GM21367 (cell line): ENCODE data around the gene CRYBG1.

Experiments
- ATAC-seq: cut with Tn5 transposase; IDR thresholded peaks from one replicate; pipeline ENCODE4 v1.9.1; 2021; ENCODE audit not compliant: unreplicated experiment

Gene CRYBG1

DNA sequence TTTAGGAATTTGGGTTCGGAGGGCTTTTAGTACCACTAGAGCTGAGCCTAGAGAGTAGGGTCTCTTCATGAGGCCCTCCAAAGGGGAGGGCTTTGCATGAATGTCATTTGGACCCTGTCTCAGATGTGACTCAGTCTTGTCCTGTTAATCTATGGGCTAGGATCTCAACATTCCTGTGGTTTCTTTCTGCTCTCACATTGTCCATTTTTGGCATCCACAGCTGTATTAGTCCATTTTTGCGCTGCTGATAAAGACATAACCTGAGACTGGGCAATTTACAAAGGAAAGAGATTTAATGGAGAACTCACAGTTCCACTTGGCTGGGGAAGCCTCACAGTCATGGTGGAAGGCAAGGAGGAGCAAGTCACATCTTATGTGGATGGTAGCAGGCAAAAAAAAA, 61.0 kb downstream of the CRYBG1 start:
- no peak for ATAC-seq

DNA sequence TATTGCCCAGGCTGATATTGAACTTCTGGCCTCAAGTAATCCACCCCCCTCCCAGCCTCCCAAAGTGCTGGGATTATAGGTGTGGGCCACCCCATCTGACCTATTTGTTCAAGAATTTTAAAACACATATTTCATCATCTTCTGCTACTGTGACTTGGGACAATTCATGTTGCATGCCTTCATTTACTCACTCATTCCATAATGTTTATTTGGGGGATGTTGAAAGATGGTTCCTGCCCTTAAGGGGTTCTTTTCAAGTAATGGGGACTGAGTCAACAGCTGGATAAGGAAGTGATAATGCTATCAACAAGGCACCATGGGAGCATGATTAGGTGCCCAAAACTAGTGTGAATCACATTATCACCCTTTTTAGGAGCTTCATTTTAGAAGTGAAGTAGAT, 62.0 kb downstream of the CRYBG1 start:
- ATAC-seq, result no peak

DNA sequence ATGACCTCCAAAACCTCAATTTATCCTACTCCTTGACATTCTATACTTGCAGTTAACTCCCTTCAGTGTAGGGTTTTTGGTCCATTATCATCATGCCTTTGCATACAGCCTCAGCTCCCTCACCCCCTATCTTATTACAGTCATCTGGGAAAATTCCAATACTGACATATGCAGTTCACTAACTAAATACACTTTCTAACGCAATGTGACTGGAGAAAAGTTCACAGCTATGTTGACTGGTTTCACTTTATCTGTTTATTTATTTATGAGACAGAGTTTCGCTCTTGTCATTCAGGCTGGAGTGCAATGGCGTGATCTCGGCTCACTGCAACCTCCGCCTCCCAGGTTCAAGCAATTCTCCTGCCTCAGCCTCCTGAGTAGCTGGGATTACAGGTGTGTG, 64.9 kb downstream of the CRYBG1 start:
- ATAC-seq, result no peak

DNA sequence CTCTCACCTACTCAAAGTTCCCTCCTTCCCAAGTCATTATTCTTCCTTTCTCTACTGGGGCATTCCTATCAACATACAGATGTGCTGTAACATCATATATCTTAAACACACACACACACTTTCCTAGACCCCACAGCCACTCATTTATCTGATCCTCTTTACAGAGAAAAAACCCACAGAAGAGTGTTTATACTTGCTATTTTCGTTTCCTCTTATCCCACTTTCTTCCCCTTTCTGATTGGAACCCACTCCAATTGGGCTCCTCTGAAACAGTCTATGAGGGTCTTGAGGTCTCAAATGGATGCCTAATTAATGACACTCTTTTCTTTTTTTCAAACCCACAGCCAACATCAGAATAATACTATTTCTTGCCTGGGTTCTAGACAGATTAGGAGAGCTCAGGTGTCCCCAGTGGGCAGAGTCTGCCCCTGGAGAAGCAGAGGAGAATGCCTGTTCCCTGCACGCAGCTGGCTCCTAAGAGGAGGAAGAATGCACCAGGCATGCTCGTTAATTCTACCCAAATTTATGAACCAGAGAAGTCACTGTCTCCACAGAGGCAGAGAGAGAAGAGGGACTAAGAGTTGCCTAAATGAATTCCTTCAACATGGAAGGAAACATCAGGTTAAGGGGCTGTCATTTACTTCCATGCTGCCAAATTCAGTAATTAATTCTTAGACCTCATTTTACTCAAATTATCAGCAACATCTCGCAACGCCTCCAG, 65.9 kb downstream of the CRYBG1 start:
- no peak for ATAC-seq

DNA sequence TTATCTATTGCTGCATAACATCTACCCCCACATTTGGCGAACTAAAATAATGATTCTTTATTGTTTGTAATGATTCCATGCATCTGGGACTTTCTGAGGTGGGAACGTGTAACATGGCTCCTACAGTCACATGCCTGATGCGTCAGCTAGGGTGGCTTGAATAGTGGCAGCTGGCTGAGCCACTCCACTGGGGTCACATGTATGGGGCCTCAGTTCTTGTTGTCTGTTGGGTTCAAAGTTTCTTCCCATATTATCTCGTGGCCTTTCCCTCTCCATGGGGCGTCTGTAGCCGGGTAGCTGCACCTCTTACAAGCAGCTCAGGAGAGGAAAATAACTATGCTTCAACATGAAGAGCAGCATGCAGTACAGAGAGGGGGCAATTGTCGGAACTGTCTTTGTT, 69.9 kb downstream of the CRYBG1 start:
- ATAC-seq, result no peak

DNA sequence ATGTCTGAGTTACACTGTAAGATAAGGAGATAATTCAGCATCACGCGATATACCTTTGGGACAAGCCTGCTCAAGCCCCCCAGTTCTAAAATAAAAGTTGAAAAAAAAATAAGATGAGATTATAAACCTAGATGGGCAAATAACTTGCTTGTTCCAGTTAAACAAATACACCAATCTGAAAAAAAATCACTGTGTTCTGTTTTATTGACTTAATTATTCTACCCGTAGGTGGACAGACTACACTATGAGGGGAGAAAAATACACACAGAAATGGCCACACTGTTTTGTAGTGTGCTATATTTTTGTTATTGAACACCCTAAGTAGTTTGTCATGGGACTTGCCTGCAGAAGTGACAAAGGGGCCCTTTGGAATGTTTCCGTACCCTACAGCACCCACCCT, 70.9 kb downstream of the CRYBG1 start:
- ATAC-seq, result no peak

DNA sequence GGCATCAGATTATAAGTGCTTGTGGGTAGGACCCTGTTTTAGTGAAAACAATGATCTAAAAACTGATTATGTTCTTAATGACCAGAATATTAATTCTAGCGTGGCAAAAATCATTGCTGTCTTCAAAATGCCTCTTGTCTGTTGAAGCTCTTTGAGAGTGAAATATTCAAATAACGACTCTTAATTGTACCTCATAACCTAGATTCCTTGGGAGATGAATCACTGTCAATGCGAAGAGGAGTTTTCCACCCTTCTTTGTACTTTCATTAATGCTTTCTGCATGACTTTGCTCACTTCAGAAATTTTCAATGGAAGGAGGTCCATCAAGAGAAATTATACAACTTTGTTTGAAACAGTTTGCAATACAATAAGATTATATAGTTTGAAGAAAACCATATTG, 71.5 kb downstream of the CRYBG1 start:
- ATAC-seq, result no peak

DNA sequence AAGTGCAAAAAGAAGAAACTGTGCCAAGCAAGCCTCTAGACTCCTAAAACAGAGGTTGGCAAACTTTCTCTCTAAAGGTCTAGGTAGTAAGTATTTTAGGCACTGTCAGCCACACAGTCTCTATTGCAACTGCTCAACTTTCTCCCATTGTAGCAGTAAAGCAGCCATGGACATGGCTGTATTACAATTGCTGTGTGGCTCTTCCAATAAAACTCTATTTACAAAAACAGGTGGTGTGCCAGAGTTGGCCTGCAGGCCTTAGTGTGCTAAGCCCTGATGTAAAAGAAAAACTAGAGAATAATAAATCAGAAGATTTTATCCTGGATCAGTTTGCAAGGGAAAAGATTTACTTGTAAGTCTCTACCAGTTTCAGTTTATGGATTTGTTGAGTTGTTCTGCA, 74.0 kb downstream of the CRYBG1 start:
- no peak for ATAC-seq

DNA sequence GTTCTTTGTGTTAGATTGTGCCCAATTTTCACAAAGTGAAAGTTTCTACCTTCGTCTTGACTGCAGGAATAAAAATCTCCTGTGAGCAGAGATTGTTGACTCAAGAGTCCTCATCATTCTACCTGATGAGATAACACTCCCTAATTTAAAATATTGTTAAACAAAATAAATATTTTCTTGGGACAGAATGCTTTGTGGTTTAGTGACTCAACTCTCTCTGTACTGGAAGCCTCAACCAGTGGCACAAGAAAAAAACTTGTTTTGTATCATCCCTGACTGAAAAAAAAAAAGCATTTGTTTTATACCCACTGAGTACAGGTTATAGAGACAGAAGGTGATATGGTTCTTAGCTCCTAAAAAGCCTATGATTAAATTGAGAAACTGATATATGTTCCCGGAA, 78.9 kb downstream of the CRYBG1 start:
- no peak for ATAC-seq

DNA sequence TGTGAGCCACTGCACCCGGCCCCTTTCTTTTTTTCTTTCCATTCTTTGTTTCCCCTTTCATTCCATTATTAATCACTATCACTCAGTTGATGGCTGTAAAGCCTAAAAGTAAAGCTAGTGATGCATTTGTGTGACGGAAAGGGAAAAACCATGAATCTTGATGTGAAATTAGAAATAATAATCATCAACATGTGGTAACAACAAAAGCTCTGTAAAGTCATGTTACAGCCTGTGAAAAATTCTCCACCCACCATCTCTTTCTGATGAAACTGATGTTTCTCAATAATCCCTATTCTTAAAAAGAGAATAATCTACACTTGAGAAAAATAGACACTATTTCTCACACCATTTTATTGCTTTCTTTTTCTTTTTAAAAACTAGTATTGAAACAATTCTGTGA, 80.0 kb downstream of the CRYBG1 start:
- ATAC-seq, result no peak

DNA sequence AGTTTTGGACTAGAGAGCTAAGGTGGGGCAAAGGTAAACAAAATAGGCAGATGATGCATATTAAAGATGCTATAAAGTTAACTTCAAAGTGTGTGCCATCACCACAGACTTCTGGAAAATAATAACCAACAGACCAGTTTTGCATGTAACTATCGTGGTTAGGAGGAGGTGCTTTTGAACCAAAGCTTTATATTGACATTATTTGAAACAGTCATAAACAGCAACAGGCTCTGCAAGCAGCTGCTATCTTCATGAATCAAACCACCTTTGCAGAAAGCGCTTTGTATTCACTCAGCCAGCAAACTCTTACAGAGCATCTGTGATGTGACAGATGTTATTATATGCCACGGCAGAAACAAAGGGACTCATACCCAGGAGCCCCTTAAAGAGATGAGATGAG, 81.9 kb downstream of the CRYBG1 start:
- no peak for ATAC-seq

DNA sequence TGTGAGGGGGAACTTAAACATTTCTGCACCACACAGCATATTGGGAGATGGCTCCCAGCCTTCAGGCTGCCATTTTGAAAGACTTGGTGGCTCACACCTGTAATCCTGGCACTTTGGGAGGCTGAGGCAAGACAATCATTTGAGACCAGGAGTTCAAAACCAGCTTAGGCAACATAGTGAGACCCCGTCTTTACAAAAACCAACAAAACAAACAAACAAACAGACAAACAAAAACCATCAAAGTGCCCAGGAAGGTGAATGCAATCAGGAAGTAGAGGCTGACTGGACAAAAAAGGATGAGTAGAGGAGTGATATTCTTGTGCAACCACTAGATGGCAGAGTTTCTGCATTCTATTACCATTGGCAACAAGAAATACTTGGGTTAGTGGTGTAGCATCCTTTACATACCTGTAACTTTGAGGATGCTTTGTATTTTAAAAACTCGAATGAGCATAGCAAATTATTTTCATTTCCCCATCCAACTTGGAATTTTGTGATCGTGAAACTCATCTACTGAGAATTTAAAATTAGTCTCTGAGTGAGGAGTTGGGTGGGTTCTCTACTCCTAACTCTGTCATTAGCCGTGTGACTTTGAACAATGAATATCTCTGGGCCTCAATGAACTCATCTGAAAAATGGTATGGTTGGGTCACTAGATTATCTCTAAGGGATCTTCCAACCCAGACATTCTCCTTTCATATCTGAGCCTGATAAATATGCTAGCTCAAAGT, 84.4 kb downstream of the CRYBG1 start:
- no peak for ATAC-seq

DNA sequence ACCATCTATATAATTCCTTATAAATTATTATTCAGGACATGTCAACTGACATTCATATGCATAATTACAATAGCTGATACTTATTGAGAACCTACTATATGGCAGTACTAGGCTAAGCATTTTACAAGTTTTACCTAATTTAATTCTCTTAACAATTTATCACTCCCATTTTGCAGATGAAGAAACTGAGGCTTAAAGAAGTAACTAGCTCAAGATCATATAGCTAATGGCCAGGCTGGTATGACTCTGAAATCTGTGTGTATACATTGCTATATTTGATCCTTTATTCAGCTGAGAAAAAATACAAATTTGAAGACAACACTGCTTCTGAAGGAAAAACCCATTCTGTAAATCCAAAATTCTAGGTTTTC, 85.0 kb downstream of the CRYBG1 start:
- ATAC-seq, result no peak

DNA sequence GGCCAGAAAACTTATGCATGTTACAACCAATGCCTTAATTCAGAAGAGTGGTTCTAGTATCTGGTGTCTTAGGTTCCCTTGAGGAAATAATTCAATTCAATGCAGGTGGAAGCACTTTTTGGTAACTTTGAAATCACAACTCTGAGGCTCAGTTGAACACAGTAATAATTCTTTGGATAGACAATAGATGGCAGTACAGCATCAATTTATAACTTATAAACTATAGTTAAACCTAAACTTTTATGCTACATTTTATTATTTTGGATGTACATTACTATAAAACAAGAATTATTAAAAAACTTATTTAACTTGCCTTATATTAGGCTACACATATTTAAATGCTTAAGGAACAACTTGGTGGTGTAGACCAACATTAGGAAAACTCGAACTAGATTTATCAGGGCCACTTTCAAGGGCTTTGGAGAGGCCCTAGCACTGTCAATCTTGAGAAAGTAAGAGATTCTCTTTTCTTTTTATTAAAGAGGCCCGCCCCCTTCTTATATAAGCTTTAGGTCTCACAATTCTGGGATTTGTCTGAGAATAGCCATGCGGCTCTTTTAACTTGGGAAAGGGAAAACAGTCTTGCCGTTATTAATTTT, 85.9 kb downstream of the CRYBG1 start:
- ATAC-seq, result no peak

DNA sequence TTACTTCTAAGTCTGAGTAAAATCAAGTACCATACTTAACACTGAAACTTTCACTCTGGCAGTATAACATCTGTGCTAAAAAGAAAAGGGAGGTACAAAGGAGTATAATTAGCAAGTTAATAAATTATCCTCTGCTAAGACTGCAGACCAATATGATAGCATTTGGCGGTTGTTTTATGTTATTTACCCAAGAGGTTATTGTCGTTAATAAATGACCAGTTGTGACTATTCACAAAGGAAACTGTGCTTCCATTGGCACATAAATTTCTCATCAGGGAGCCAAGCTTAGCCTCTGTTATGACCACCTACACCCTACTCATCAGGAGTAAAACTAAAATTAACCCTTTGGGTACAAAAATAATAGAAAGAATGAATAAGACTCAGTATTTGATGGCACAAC, 86.5 kb downstream of the CRYBG1 start:
- no peak for ATAC-seq

DNA sequence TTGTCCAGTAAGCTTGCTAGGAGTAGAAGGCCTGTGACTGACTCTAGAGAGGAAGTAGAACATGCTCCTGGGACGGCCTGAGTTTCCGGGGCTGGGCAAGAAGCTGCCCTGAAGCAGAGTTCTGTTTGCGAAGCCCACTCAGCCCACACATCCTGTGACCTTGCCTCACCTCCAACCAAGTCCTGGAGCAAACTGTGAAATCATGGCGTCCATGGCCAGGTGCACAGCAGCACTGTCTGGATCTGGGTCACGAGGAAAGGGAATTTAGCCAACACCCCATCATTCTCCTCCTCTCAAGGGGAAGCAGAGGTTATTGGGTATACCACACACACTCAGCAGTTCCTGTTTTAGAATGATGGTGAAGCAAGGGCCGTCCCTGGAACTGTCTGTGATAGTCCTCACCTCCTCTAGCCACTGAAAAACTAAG, 87.5 kb downstream of the CRYBG1 start:
- peak; percentile 51 for ATAC-seq

DNA sequence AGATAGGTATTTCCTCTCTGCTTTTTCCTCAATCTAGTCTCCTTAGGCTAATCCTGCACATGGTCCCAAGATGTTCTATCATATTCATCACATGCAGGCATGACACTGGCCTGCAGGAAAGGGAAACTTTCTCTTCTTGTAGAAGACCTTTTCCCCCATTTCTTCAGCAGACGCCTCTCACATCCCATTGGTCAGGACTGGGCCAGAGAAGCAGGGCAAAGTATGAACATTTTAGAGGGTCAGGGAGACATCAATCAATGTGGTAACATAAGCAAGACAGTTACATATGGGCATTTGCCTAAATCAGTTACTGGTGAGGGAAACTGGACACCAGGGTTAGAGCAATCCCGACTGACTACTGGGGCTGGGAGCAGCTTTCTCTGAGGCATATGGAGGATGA, 90.1 kb downstream of the CRYBG1 start:
- no peak for ATAC-seq

DNA sequence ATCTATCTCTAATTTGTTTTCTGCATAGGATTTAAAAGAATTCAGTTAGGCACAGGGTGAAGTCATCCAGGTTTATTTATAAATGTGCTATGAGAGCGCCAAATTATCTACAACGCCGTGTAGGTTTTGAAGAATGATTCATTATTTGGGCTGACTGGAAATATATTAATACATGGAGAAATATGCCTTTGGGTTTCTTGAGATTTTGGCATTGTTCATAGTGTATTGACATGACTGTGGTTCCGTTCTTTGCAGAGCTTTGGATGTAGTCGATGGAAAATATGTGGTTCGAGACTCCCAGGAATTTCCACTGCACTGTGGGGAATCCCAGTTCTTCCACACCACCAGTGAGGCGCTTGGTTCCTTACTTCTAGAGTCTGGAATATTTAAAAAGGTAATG, 90.9 kb downstream of the CRYBG1 start:
- no peak for ATAC-seq

DNA sequence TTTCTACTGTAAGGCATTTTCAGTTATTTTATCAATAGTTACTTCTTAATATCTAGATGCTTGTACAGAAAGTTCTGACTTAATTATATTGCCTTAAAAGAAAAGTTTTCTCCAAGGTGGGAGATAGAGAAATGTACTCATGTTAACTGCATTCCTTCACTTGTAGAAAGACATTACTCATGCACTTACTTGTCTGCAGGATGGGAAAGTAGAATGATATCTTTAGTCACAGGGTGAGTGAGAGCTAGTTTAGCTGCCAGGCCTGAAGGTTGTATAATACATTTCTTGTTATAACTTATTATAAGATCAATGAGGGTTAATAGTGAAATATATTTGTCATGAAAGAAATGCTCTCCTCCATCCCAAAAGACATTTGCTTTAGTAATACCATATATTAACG, 92.1 kb downstream of the CRYBG1 start:
- no peak for ATAC-seq

DNA sequence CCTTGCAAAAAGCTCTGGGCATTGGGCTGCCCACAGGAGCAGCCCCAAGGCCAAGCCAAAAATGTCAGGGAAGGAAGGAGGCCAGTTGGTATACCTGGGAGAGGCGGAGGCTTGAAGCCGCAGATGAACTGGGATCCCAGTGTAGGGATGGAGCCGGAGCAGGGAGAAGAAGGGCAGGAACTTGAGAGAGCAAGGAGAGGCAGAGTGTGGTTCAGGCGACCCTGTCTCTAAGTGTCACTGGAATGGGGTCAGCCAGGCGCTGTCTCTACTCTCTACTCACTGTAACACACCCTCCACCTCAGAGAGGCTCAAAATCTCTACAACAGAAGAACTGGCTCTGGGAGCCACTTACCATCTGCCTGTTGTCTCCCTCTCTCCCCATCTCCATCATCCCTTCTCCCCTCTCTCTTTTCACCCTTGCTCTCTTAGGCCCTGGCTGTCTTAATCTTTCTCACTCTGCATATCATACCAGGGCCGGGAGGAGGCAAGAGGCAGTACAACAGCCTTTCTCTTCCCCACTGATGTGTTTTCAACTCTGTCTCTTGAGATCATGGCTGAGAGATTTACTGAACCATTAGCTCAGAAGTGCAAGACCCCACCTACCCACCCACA, 93.3 kb downstream of the CRYBG1 start:
- ATAC-seq, result no peak

DNA sequence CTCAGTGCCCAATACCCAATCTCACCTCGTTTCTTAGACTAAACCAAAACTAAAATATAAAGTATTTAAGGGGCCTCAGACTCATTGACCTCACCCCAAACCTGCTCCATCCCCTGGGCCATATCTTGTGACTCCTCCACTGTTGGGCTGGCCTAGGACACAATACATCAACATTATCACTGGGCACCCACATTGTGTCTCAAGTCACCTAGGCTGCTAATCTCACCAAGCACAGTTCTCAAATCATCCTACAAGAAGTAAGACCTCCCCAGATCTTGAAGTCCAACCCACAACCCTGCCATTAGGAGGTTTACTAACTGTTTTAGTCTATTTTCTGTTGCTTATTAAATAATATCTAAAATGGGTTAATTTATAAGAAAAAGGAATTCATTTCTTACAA, 96.2 kb downstream of the CRYBG1 start:
- ATAC-seq, result no peak
